ELR (cell line): ENCODE measurements around the gene CDK14.

Experiments
- DNase-seq: peaks from one replicate; pipeline ENCODE4 v3.0.0-alpha.2; 2015; ENCODE audit warnings: low read depth

CDK14 gene

GRCh38 chr7:91050677-91051076 lies 454.6 kb downstream of the CDK14 start:
- no peak for DNase-seq

- DNase-seq, result no peak
Measured at GRCh38 chr7:91051966-91052365, 455.8 kb downstream of the CDK14 start.

DNA sequence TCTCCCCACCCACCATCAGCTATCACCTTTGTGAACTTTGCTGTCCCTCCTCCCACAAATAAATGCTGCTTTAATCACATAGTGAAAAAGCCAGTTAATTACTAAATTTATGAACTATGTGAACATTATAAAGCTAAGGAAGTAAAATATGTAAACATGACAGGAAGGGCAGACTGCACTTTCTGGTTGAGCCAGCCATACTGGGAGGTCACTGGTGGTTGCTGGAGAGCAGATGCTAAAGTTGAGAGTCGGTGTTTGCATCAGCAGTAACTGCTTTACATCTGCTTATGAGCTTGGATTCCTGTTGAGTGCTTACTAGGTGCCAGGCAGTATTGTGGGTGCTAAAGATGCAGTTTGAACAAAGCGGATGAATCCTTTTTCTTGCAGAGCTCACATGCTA lies 458.3 kb downstream of the CDK14 start:
- no peak for DNase-seq

GRCh38 chr7:91055219-91055618 lies 459.1 kb downstream of the CDK14 start:
- no peak for DNase-seq

DNA sequence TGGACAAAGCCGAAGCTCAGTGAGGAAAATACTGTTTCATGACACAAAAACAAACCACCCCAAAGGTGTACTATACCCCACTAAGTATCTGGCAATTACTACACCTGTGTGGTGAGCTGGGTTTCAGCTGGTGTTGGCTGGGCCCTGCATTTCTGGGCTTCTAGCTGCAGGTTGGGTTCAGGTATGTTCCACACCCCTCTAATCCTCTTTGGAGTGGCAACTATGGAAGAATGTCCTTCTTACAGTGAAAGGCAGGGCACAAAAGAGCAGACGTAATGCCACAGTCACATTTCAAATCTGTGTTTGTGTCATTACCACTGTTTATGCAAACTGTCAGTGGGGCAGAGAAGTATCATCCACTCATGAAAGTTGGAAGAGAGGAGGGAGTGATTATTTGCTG lies 466.6 kb downstream of the CDK14 start:
- no peak for DNase-seq

DNA sequence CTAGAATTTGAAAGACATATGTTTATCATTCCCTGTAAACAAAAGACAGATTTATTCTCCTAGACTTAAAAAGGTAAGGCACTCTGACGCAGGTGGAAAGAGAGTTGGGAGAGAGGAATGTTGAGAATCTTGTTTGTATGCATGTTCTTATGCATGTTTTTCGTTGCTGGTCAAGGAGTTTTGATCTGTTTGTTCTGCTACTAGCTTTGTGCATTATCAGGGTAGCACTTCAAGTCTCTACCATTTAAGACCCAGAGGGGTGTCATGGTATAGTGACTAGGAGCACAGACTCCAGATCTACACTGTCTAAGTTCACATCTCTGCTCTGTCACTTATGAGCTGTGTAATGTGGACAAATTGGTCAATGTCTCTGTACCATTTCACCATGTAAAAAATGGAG lies 467.9 kb downstream of the CDK14 start:
- no peak for DNase-seq

GRCh38 chr7:91064938-91065337 lies 468.8 kb downstream of the CDK14 start:
- peak; percentile 27 for DNase-seq

- DNase-seq, result no peak
Measured at GRCh38 chr7:91066627-91067026, 470.5 kb downstream of the CDK14 start.

DNA sequence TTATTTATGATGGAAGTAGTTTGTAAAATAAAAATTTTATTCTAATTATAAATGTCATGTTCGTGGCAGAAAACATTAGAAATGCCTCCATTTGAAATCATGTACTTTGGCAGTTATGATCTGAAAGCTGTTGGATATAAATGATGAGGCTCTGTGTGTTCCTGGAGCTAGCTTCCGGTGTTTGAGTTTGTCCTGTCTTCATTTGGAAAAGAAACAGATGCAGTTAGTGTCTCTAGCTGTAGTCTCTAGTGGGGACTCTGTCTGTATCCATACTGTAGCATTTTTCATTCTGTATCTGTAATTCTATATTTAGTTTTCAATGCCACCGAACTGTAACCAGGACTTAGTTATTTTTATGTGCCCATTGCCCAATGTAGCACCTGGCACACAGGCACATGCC lies 471.1 kb downstream of the CDK14 start:
- DNase-seq, result no peak

DNA sequence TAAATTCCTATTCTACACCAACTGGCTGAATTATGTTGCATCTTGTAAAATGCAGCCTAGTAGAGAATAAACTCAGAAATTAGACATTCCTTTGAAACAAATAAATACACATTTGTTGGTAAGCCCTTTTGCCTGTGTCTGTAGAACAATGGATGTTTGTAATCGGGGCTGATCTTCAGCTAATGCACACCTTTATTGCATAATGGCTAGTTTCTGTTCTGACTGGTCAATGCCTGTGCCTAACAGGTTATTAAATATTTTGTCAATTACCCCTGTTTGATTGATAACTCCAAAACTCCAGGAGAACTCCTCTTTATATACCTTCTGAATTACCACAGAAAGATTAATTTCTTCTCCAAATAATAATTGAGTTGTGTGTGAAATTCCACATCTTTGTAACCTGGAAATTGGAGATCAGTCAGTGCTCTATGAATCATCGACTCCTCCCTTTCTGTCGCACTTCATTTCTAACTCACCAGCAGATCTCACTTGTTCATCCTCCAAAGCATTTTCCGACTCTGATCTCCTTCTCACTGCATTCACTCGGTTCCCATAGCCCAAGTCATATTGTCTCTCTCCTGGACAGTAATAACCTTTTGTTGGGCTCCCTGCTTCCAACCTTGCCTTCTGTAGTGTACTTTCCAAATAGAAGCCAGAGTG lies 472.1 kb downstream of the CDK14 start:
- no peak for DNase-seq

DNA sequence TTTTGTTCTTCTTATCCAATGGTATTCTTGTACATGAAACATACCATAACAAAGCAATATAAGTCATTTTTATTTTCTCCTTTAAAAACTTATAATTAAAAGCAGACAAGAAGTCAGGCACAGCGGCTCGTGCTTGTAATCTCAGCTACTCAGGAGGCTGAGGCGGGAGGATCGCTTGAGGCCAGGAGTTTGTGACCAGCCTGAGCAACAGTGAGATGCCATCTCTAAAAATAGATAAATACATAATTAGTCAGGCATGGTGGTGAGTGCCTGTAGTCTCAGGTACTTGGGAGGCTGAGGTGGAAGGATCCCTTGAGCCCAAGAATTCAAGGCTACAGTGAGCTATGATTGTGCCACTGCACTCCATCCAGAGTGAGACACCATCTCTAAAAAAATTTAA lies 473.0 kb downstream of the CDK14 start:
- DNase-seq, result no peak

DNA sequence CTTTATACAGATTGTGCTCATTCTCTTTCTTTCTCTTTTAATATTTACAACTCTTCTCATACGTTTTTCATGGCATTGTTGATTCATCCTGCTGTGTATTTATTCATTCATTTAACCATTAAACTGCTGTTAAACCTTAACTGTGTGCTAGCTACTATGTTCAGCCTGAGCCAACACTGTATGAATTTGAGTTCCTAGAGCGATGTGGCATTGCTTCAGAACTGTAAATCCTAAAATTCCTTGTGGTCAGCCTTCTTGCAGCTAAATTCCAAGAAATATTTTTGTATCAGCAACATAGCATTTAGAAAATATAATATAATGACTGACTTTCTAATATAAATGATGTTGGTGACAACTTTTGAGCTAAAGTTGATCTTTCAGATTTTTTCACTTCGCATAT lies 483.4 kb downstream of the CDK14 start:
- DNase-seq, result no peak

DNA sequence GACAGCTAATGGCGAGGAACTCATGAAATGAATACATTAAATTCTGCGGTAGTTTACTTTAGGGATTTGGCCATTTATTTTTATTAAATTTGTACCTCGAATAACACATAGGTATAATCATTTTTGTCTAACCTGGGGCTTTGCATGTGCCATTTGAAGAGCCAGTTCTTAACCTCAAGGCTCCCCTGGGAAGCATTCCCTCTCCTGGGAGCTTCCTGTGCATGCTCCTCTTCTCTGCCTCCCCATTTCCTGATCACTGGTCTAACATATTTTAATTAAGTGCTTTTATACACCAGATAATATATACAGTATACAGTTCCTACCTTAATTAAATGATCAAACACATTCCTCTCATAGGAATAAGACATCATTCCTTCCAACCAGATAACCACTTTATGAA lies 484.2 kb downstream of the CDK14 start:
- DNase-seq, result no peak

GRCh38 chr7:91082038-91082437 lies 485.9 kb downstream of the CDK14 start:
- peak; percentile 3 for DNase-seq

- peak; percentile 50 for DNase-seq
Measured at GRCh38 chr7:91082852-91083495, 486.9 kb downstream of the CDK14 start.

GRCh38 chr7:91083855-91084644 lies 487.9 kb downstream of the CDK14 start:
- no peak for DNase-seq

GRCh38 chr7:91085175-91085574 lies 489.1 kb downstream of the CDK14 start:
- no peak for DNase-seq

GRCh38 chr7:91086200-91086599 lies 490.1 kb downstream of the CDK14 start:
- DNase-seq, result no peak

DNA sequence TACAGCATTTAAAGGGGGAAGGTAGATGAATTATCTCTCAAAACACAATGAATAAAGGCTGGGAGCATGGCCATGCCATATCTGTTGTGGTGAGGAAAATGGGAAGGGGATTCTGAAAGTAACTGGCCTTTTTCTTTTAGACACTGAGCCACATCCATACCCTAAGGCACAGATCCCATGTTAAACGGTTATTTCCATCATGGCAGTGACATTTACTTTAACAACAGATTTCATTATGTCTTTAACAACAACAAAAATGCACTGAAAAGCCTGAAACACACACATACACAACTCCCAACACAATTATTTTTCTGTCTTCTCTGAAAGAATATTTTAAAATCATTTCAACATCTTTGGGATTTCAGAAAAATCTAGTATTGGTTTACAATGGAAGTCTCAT lies 492.0 kb downstream of the CDK14 start:
- no peak for DNase-seq

DNA sequence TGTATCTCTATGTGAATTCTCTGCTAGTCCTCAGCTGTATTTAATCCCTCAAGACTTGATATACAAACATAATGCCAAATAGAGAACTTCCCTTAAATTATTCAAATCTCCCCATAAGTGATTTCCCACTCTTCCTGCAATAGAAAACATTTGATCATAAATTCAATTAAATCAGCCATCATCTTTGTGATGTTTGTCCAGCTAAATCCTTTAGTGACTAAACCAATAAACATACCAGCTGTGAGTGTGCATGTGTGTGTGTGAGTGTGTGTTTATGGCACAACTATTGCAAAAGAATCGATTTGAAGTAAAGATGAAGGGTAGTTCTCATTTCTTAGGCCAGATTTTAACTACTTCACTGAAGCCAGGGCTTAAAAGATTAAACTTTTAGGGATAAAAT lies 492.6 kb downstream of the CDK14 start:
- no peak for DNase-seq

DNA sequence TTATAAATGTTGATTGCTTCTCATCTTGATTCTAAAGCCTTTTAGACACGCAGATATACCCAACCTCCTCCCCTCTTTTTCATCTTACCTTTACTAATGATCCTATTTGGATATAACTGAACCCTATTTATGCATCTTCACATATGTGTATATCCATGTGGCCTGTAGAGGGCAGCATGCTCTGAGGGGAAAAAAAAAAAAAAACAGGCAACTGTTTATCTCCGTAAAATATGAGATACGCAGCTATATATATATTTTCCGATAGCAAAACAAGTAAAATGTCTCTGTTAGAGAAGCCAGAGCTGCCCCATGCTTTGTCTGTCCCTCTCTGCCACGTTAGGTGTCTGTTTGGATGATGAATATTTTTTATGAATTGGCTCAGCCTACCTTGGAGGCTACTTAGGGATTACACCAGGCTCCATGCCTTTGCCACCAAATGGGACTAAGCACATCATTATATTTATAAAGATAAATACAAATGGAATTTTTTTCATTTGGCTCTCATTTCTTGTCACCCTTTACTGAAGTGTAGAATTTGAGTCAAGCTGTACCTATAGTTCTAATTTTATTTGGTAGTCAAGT lies 493.4 kb downstream of the CDK14 start:
- peak; percentile 63 for DNase-seq

GRCh38 chr7:91090684-91091083 lies 494.6 kb downstream of the CDK14 start:
- no peak for DNase-seq

DNA sequence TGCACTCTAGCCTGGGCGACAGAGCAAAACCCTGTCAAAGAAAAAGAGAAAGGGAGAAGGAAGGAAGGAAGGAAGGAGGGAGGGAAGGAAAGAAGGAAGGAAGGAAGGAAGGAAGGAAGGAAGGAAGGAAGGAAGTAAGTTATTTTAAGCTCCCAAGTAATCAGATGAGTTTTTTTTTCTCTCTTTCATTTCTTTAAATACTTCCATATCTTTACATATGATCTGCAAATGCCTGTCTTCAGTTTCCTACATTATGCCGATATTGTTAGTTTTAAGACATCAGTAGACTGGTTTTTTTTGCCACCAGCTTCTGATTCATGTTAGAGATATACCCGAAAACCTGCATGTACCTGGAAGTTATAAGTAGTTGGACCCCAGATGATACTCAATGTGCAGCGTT lies 495.5 kb downstream of the CDK14 start:
- DNase-seq, result no peak
